MG63 (cell line): ENCODE data around the gene DGCR6L. TPM values are rescaled to one million over a fixed set of nuclear protein-coding genes. Genes with fewer than 3 reads are reported as not detected.
"Not testable (repeated sequence)": the region's sequence is repeated elsewhere in the genome, so short reads cannot be mapped to it uniquely, and the experiment has no call there.

ENCODE experiments used
- DNase-seq: peaks from one replicate; pipeline ENCODE4 v3.0.0-alpha.2; 2020
- H3K27me3 ChIP-seq: fragments of 250-450 bp; sonication (Bioruptor Pico); 2 replicates; pipeline ENCODE4 v1.5.1; 2020; ENCODE audit warnings: mild to moderate bottlenecking, moderate library complexity
- H3K36me3 ChIP-seq: fragments of 250-450 bp; sonication (Bioruptor Pico); 2 replicates; pipeline ENCODE4 v1.5.1; 2020; ENCODE audit warnings: mild to moderate bottlenecking, moderate library complexity
- H3K4me3 ChIP-seq: fragments of 250-450 bp; sonication (Bioruptor Pico); 2 replicates; pipeline ENCODE4 v1.5.1; 2020; ENCODE audit warnings: mild to moderate bottlenecking, moderate library complexity
- H3K9me3 ChIP-seq: fragments of 250-450 bp; sonication (Bioruptor Pico); 2 replicates; pipeline ENCODE4 v1.5.1; 2020; ENCODE audit warnings: mild to moderate bottlenecking, moderate library complexity
- total RNA-seq: library from RNA; depleted of rRNA; stranded (reverse); fragments of >200 nt; shearing (Covaris generic); gene quantifications from 2 replicates; pipeline ENCODE4 v1.2.3, GENCODE V29; 2014; ENCODE audit warnings: low replicate concordance

The DGCR6L gene
- total RNA-seq, 1 experiment from 2014 or later: 82.5 TPM

DNA sequence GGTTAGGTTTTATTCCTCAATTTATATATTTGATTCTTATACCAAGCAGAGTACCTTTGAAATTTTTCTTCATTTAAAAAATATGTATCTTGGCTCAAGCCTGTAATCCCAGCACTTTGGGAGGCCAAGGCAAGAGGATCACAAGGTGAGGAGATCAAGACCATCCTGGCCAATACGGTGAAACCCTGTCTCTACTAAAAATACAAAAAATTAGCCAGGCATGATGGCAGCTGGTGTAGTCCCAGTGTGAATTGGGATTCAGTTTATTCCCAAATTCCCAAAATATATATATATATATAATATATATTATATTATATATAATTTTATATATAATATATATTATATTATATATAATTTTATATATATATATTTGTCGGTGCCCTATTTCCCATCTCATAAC lies 18.4 kb upstream of the DGCR6L start:
- not testable (repeated sequence) for H3K9me3 ChIP-seq, H3K4me3 ChIP-seq, DNase-seq, H3K36me3 ChIP-seq, H3K27me3 ChIP-seq

DNA sequence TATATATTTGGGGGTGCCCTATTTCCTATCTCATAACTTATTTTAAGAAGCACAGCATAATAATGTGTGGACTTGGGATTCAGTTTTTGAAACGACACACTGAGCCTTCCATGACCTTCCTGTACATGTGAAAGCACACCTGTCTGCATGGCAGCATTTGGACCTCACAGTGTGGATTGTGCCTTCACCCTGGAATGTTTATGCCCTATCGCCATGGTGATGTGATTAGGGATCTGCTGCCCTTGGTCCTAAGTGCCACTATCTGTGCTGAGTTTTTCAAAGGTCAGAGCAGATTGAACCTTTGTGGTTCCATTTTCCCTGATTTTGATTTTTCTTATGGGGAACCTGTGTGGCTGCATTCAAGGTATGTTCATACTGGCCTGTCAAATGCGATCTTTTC lies 17.9 kb upstream of the DGCR6L start:
- not testable (repeated sequence) for DNase-seq, H3K9me3 ChIP-seq

DNA sequence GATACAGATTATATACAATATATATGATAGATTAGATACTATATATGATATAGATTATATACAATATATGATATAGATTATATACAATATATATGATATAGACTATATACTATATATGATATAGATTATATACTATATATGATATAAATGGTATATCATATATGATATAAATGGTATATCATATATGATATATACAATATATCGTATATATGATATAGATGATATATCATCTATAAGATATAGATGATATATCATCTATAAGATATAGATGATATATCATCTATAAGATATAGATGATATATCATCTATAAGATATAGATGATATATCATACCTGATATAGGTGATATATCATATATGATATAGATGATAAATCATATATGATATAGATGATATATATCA lies 16.7 kb upstream of the DGCR6L start:
- not testable (repeated sequence) for DNase-seq, H3K27me3 ChIP-seq, H3K4me3 ChIP-seq, H3K9me3 ChIP-seq, H3K36me3 ChIP-seq

More for the DNA sequence above, 17.9 kb upstream of the DGCR6L start:
- not testable (repeated sequence) for H3K4me3 ChIP-seq, H3K27me3 ChIP-seq, H3K36me3 ChIP-seq

DNA sequence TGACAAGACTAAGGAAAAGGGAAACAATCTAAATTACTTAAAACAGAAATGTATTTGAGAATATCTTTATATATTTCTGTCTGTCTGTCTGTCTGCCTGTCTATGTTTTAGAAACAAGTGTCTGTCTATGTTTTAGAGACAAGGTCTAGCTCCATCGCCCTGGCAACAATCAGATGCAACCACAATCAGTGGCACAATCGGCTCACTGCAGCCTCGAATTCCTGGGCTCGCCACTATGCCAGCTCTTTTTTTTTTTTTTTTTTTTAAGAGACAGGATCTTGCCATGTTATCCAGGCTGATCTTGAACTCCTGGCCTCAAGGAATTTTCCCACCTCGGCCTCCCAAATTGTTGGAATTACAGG lies 8.7 kb upstream of the DGCR6L start:
- not testable (repeated sequence) for H3K27me3 ChIP-seq, H3K36me3 ChIP-seq, H3K9me3 ChIP-seq, H3K4me3 ChIP-seq
- peak; percentile 32 for DNase-seq

DNA sequence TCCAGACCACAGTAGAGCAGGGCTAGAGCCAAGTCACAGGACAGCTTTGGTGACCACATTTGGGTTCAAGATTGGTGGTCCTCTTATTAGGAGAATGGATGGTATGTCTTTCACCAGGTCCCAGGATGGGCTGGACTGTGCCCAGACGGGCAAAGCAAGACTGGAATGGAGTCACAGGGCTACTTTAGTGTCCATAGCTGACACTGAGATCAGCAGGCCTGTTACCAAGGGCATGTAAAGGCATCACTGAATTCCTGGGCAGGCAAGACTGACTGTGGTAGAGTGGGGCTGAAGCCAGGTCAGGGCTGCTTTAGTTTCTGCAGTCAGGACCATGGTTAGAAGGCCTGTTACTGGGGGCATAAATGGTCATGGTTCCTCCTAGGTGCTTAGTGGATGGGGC lies 6.1 kb upstream of the DGCR6L start:
- not testable (repeated sequence) for H3K27me3 ChIP-seq, H3K9me3 ChIP-seq, DNase-seq, H3K4me3 ChIP-seq, H3K36me3 ChIP-seq

DNA sequence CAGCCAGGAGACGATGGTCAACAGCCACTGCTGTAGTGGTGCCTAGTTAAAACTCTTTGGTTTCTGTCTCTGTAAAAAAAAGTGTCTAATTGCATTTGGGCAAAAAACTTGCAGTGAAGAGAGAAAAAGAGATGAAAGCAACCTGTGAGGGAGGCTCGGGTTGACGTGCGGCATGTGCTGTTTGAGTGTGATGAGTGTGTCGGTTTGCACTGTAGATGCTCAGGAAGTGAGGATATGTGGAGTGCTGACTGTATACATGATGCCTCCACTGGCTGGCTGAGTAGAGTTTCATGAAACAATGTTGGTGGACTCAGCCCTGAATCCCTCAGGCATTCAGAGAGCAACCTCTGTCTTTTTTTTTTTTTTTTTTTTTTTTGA lies 4.3 kb upstream of the DGCR6L start:
- no peaks in the 10 kb centered on the region for H3K9me3 ChIP-seq
- H3K27me3 ChIP-seq: no peaks in the 10 kb centered on the region
- no peaks in the 10 kb centered on the region for H3K36me3 ChIP-seq
- H3K4me3 ChIP-seq: peak overlapping the region; percentile 25; the same call in 1 of the 2 replicates
- DNase-seq: no peak

DNA sequence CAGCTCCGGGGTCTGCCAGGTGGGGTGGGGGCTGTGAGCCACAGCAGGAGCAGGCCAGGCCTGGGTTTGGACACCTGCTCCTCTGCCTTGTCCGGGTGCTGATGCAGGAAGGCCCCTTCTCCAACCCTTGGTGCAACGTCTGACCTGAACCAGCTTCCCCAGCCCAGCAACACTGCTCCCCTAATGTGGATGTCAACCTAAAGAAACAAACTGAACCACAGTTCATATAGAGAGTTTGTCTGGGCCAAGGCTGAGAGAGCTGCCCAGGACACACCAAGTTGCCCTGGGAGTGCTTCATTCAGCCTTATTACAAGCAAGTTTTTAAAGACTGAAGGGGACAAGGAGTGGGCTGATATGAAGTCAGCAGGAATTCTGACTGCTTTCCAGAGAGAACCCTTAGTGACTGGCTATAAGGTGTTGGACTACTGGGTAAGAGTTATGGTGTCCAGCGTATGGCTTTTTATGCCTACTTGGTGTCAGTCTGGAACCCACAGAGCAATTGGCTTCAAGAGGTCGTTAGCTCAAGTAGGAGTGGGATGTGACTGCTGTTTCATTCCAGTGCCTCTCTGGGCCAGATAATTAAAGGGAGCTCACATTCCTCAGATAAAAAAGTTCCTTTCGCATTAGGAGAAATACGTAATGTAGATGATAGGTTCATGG lies 1.8 kb upstream of the DGCR6L start:
- H3K36me3 ChIP-seq, H3K27me3 ChIP-seq, H3K9me3 ChIP-seq, H3K4me3 ChIP-seq, DNase-seq: not testable (repeated sequence)

DNA sequence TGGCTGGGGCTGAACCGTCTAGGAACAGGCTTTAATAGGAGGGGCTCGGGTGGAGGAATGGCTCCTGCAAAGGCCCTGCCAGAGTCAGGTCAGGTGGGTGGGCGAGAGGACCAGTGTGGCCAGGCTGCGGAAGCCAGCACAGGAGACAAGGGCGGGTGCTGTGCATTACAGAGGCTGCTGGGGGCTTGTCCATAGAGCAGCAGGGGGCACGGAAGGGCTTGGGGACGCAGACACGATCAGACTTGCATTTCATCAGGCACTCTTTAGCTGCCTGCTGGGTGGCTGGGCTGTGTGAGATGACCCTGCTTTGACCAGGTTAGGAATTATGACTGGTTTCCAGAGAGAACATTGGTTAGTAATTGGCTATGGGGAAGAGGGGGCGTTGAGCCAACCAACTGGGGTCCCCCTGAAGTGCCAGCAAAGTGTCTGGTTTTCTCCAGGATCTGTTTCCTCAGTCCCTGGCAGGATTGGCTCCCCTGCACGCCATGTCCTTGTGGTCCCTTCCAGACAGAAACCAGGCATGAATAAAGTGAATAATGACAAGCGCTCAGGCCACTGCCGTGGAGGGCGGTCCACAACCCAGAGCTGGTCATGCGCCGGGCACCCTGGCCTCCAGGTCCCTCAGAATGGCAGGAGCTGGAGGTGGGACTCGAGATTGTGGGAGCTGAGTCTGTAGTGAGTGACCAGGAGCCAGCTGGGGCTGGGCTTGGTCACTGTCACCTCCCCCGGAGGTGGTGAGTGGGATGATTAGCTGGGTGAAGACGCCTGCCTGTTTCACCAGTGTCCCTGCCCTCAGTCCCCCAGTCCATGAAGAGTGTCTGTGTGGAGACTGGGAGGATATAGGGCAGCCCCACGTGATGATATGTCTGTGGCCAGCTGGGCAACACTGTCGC lies 1.0 kb upstream of the DGCR6L start:
- not testable (repeated sequence) for H3K9me3 ChIP-seq, H3K36me3 ChIP-seq, H3K27me3 ChIP-seq, DNase-seq
- peak overlapping the region; percentile 77 for H3K4me3 ChIP-seq

DNA sequence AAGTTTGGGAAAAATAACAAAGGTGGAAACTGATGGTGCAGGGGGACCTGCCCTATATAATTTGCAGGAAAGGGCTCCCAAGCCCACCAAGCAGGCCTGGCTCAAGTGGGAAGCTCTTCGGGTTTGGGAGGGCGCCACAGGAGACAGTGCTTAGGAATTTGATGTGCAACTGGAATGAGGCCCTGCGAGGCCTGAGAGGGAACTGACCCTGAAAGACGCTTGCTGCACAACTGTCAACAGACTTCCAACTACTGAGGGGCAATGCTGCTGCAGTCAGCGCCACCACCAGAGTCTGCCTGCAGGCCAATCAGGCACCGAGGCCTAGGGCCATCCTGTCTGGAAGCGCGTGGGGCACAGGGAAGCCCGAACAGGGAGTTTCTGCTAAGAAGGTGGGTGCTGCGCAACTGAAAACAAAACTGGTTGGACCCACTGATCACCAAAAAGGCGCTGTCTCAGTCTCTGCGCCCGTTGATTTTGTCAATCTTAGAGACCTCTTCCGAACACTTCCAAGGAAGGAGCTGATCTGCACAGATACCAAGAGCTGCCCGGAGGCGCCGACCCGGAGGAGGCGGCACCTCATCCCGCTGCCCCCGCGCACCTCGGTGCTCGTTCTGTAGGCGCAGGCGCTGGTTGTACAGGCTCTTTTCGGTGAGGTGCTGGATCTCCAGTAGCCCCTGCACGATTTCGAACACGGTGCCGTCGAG lies 667 bp downstream of the DGCR6L start:
- H3K36me3 ChIP-seq: no peaks in the 10 kb centered on the region
- no peak for DNase-seq
- H3K27me3 ChIP-seq: no peaks in the 10 kb centered on the region
- H3K4me3 ChIP-seq: peak overlapping the region; percentile 77
- no peaks in the 10 kb centered on the region for H3K9me3 ChIP-seq

DNA sequence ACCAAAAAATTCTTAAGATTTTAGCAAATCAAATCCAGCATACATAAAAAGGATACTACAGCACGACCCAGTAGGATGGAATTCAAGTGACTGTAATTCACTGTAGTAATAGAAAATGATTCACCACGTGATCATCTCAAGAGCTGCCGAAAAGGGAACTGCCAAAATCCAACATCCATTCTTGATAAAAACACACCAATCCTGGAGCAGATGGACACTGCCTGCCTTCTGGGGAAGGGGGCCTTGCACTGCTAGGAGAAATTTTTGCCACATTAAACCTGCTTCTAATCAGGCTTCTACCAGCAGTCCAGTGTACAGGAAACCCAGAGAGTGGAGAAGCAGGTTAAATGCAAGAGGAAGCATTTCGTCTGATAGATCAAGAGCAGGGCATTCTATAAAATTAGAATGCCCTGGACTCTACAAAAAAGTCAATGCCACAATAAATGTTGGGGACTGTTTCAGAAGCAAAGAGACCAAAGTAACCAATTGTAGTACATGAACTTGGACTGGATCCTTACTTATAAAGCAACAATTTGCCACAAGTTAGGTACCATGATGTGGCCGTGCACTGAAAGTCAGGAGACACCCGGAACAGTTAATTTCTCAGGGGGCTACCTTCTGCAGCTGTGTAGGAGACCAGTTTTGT lies 1.7 kb downstream of the DGCR6L start:
- H3K36me3 ChIP-seq, H3K9me3 ChIP-seq, DNase-seq, H3K27me3 ChIP-seq, H3K4me3 ChIP-seq: not testable (repeated sequence)

DNA sequence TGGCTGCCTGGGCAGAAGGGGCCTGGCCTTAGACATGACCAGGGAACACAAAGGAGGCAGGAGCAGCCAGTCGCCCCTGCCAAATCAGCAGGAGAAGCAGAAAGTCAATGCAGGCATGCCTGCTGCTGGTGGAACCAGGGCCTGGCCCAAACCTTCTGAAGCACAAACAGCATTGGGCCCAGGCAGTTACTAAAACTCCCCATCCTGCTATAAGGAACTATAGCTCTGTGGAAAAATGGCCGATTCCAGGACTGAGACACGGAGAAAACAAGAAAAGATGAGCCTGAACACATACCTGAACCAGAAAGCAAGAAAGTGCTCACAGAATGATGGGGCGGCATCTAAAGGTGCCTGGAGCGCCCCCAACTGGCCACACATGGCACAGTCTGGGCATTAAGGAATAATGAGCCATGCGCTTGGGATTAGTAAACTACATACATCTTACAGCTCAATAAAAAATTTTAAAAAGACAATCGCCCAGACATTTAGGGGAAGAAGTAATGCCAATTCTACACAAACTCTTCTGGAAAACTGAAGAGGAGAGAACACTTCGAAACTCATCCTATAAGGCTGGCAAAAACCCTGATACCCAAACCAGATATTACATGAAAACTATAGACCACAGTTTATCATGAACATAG lies 2.3 kb downstream of the DGCR6L start:
- not testable (repeated sequence) for DNase-seq, H3K27me3 ChIP-seq, H3K4me3 ChIP-seq, H3K36me3 ChIP-seq, H3K9me3 ChIP-seq

DNA sequence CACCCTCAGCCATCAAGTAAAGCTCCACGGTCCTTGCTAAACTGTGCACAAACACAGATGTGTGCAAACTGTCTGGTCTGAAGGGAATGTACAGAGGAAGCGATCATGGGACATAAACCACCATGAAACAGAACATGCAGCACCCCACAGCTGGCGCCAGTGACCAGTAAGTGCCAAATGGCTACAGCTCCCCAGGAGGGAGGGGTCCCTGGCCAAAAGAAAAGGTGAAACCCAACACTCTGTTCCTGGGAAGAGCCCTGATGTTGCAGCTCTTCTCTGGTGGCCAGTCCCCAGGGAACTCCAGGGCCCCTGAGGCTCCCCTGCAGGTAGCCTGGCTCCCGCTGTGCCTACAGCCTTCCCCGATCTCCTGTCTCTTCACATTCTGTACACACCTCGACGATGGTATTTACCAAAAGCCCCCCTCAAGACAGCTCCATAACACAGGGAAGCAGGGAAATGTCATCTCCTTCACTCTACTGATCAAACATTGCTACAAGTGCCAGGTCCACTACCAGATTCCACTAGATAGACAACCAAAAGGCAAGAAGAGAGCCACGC lies 2.9 kb downstream of the DGCR6L start:
- no peaks in the 10 kb centered on the region for H3K9me3 ChIP-seq
- DNase-seq: no peak
- H3K27me3 ChIP-seq: no peaks in the 10 kb centered on the region
- H3K36me3 ChIP-seq: no peaks in the 10 kb centered on the region
- H3K4me3 ChIP-seq: no peak overlapping the region

DNA sequence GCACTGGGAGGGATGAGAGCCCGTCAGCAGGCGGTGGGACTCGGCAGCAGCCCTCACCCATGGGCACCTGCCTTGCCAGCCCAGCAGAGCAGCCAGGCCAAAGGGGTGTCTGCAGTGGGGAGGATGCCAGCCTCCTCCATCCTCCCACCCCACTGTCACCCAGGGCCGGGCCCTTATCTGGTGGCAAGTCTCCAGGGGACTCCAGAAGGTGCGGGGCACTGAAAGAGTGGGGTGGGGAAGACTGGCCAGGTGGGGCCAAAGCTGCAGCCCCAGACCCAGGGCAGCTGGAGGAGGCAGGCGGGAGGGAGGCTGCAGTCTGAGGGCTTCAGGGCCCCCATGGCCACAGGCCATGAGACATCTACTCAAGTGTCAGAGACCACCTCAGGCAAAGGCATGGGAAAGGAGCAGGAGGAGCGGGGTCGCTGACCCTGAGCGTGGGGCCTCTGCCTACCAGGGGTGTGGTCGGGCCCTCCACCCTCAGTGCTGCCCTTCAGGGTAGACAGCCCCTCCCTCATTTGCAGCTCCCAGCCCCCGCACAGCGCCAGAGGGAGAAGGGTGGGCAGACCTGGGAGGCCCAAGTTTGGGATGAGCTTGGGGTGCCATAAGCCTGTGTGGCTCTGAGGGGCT lies 3.5 kb downstream of the DGCR6L start:
- Histone ChIP-seq H3K9me3 (no peaks in the 10 kb centered on the region), H3K4me3 (no peak overlapping the region), H3K27me3 (no peaks in the 10 kb centered on the region), H3K36me3 (no peaks in the 10 kb centered on the region)
- no peak for DNase-seq

DNA sequence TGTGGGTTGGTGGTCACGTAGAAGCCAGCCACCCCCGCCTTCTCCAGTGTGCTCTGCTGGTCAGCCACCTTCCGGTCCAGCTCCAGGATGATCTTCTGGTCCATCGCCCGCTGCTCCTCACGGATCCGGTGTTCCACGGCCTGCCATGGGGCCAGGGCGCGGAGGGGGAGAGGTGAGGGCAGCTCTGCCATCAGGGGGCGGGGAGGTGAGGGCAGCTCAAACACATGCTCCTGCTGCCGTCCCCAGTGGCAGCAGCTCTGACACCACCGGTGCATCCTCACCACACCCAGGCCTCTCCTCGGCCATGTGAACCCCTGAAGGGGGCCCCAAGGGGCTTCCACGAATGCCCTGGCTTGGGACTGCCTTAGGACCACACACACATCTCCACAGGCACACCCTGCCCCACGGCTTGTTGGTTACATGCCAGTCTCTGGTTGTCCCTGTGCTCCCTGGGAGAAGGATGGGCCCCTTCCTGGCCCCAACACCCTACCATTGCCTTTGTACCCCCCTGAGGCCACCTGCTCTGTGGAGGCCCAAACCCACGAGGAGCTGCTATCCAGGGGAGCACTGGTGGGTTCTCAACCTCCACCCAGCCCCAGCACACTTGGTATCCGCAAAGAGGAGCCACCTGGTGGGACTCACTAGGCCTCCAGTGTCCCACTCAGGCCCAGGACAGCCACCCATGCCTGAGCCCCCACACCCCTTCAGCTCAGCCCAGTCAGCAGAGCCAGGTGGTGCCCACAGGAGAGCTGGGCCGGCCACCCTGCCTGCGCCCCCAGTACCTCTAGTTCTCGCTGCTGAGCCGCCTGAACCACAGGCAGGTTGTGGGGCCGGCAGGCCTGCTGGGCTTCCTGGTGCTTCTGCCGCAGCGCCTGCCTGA lies 4.3 kb downstream of the DGCR6L start:
- Histone ChIP-seq H3K36me3 (no peaks in the 10 kb centered on the region), H3K27me3 (no peaks in the 10 kb centered on the region), H3K4me3 (no peak overlapping the region), H3K9me3 (no peaks in the 10 kb centered on the region)
- no peak for DNase-seq

DNA sequence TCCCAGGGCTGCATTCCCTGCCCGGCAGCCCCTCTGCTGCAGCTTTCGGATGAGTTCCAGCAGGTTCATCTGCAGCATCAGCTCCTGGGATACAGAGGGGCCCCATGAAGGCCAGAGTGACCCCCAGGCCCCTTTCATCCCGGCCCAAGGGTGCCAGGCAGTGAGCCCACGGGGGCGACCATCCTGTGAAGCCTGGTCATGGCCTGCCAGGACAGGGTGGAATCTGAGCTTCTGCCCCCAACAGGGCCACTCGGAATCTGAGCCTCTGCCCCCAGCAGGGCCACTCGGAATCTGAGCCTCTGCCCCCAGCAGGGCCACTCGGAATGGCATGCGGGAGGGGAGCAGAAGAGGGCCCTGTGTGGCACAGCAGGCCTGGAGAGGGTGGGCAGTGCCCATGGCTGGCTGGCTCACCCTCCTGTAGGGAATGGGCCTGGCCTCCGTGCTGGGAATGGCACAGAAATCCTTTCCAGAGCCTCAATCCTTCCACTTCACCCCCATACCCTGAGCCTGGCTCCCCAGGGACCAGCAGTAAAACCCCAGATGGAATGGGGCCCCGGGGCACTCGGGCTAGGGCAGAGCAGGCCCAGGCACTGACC lies 5.0 kb downstream of the DGCR6L start:
- not testable (repeated sequence) for H3K4me3 ChIP-seq, H3K36me3 ChIP-seq, H3K27me3 ChIP-seq, H3K9me3 ChIP-seq, DNase-seq
